Bronchial epithelial cell (primary cell): ENCODE results near the gene GRM8. TPM values are rescaled to one million over a fixed set of nuclear protein-coding genes. Genes with fewer than 3 reads are reported as not detected.

Experiments
- DNase-seq: peaks from one replicate; pipeline ENCODE4 v3.0.0-alpha.2; 2010; ENCODE audit warnings: low read depth
- FAIRE-seq: peaks from 2 replicates; lab custom pipeline; 2011; peaks lifted over from hg19 to GRCh38; lab: Jason Lieb, UNC
- H3K27me3 ChIP-seq: 2 replicates; pipeline ENCODE4 v1.5.1; 2011; ENCODE audit warnings: low read length; ENCODE audit not compliant: control insufficient read depth, insufficient read depth
- H3K36me3 ChIP-seq: 2 replicates; pipeline ENCODE4 v1.5.1; 2011; ENCODE audit warnings: low read length; ENCODE audit not compliant: control insufficient read depth, insufficient read depth
- H3K4me3 ChIP-seq: 2 replicates; pipeline ENCODE4 v1.5.1; 2011; ENCODE audit warnings: mild to moderate bottlenecking, low read depth, low read length, control low read depth
- CTCF ChIP-seq: IDR thresholded peaks from 2 replicates; pipeline ENCODE4 v1.5.1; 2011; ENCODE audit warnings: mild to moderate bottlenecking, moderate library complexity, low read length, control low read depth, inconsistent platforms; ENCODE audit not compliant: insufficient read depth, severe bottlenecking
- total RNA-seq: library from RNA; depleted of rRNA; stranded (reverse); fragments of >200 nt; gene quantifications from 2 replicates; pipeline ENCODE4 v1.2.1, GENCODE V29; 2014

Gene GRM8
- total RNA-seq, 1 donor from 2014 or later, result not detected

GRCh38 chr7:127154958-127155357, 97.8 kb downstream of the GRM8 start:
- no peak for TF ChIP-seq CTCF

GRCh38 chr7:127154101-127154500, 98.6 kb downstream of the GRM8 start:
- no peak for DNase-seq
- Histone ChIP-seq H3K36me3 (no peaks in the 10 kb centered on the region), H3K27me3 (no peaks in the 10 kb centered on the region), H3K4me3 (no peak overlapping the region)
- no peak for FAIRE-seq
- no peak for TF ChIP-seq CTCF

More at GRCh38 chr7:127154958-127155357, 97.8 kb downstream of the GRM8 start:
- FAIRE-seq, result no peak
- no peaks in the 10 kb centered on the region for H3K27me3 ChIP-seq
- H3K36me3 ChIP-seq, result no peaks in the 10 kb centered on the region
- H3K4me3 ChIP-seq, result no peak overlapping the region
- DNase-seq, result no peak

- Histone ChIP-seq H3K27me3 (no peaks in the 10 kb centered on the region), H3K4me3 (no peak overlapping the region), H3K36me3 (no peaks in the 10 kb centered on the region)
- no peak for FAIRE-seq
- DNase-seq, result no peak
- no peak for TF ChIP-seq CTCF
These were observed 99.4 kb downstream of the GRM8 start for GRCh38 chr7:127153315-127153714.

- Histone ChIP-seq H3K36me3 (no peaks in the 10 kb centered on the region), H3K27me3 (no peaks in the 10 kb centered on the region), H3K4me3 (no peak overlapping the region)
- FAIRE-seq, result no peak
- DNase-seq, result no peak
- TF ChIP-seq CTCF, result no peak
These were observed 100.3 kb downstream of the GRM8 start for GRCh38 chr7:127152423-127152822.

- H3K27me3 ChIP-seq, result no peaks in the 10 kb centered on the region
- H3K36me3 ChIP-seq, result no peaks in the 10 kb centered on the region
- H3K4me3 ChIP-seq, result no peak overlapping the region
- no peak for TF ChIP-seq CTCF
- no peak for DNase-seq
- no peak for FAIRE-seq
These were observed 101.4 kb downstream of the GRM8 start for GRCh38 chr7:127151379-127151778.

- DNase-seq (no peak), FAIRE-seq (no peak)
- no peak for TF ChIP-seq CTCF
- no peak overlapping the region for H3K4me3 ChIP-seq
- no peaks in the 10 kb centered on the region for H3K27me3 ChIP-seq
- H3K36me3 ChIP-seq, result no peaks in the 10 kb centered on the region
These were observed 102.2 kb downstream of the GRM8 start for GRCh38 chr7:127150543-127150942.
